Epithelial cell of proximal tubule (primary cell): ENCODE measurements around the gene CNOT1. TPM values are rescaled to one million over a fixed set of nuclear protein-coding genes. Genes with fewer than 3 reads are reported as not detected.

Experiments used
- DNase-seq: peaks from one replicate; pipeline ENCODE4 v3.0.0-alpha.2; 2011; ENCODE audit warnings: low read depth
- H3K4me3 ChIP-seq: 2 replicates; pipeline ENCODE4 v1.5.1; 2011; ENCODE audit warnings: low read depth, mild to moderate bottlenecking, low read length
- total RNA-seq: library from RNA; depleted of rRNA; stranded (reverse); fragments of >200 nt; gene quantifications from 2 replicates; pipeline ENCODE4 v1.2.3, GENCODE V29; 2015
- TF ChIP-seq, protein P1 (sequence below): conservative IDR thresholded peaks from 2 replicates; pipeline ENCODE4 v1.5.1; 2012; ENCODE audit warnings: low read depth, mild to moderate bottlenecking, low read length

The CNOT1 gene
- total RNA-seq, 1 donor from 2014 or later = 70.6 TPM

GRCh38 chr16:58651965-58652348, 22.3 kb upstream of the CNOT1 start:
- no peak overlapping the region for H3K4me3 ChIP-seq
- TF ChIP-seq, protein P1, sequence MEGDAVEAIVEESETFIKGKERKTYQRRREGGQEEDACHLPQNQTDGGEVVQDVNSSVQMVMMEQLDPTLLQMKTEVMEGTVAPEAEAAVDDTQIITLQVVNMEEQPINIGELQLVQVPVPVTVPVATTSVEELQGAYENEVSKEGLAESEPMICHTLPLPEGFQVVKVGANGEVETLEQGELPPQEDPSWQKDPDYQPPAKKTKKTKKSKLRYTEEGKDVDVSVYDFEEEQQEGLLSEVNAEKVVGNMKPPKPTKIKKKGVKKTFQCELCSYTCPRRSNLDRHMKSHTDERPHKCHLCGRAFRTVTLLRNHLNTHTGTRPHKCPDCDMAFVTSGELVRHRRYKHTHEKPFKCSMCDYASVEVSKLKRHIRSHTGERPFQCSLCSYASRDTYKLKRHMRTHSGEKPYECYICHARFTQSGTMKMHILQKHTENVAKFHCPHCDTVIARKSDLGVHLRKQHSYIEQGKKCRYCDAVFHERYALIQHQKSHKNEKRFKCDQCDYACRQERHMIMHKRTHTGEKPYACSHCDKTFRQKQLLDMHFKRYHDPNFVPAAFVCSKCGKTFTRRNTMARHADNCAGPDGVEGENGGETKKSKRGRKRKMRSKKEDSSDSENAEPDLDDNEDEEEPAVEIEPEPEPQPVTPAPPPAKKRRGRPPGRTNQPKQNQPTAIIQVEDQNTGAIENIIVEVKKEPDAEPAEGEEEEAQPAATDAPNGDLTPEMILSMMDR = no peak
- DNase-seq = no peak

GRCh38 chr16:58649707-58650106, 20.1 kb upstream of the CNOT1 start:
- DNase-seq = no peak
- H3K4me3 ChIP-seq = no peak overlapping the region
- TF ChIP-seq, protein P1 = no peak

- no peak for DNase-seq
- TF ChIP-seq, protein P1 = no peak
- no peak overlapping the region for H3K4me3 ChIP-seq
These were observed 17.5 kb upstream of the CNOT1 start for GRCh38 chr16:58647107-58647506.

DNA sequence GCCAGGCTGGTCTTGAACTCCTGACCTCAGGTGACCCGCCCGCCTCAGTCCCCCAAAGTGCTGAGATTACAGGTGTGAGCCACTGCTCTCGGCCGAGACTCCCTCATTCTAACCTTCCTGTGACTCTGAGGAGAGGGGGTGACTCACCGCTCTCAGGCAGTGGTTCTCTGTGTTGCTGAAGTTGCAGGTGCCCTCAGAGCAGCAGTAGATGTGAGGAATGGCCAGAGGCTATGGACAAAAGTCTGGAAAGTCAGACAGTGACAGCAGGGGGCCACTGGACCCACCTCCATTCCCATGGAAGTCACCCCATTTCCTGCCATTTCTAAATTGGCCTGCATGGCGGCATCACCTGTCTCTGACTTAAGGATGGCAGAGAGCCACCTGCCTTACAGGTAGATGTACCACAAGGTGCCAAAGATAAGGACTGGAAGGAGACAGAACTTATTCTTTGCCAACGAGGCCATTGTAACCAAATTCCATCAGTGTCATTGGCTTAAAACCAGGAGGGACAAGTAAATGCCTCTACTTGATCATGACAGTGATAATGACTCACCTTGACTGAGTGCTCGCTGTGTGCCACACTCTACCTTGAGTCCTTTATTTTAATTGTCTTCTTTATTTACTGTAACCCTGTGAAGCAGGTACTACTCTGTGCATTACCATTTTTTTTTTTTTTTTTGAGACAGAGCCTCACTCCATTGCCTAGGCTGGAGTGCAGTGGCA, 15.3 kb upstream of the CNOT1 start:
- H3K4me3 ChIP-seq = no peak overlapping the region
- no peak for DNase-seq
- TF ChIP-seq, protein P1 = no peak

DNA sequence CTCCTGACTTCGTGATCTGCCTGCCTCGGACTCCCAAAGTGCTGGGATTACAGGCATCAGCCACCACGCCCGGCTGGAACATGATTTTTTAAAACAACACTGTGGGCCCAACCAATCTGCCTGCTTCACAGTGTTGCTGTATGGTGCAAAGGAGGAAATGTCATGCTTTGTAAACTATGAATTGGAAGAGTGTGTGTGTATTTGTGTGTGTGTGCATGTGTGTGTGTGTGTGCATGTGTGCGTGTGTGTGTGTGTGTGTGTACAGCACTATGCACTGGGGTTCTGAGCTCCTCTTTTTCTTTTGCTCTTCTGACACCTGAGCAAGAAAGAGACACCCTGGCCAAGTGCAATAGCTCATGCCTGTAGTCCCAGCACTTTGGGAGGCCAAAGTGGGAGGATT, 14.5 kb upstream of the CNOT1 start:
- no peak overlapping the region for H3K4me3 ChIP-seq
- TF ChIP-seq, protein P1 = no peak
- DNase-seq = no peak

GRCh38 chr16:58640949-58641348, 11.3 kb upstream of the CNOT1 start:
- H3K4me3 ChIP-seq = no peak overlapping the region
- TF ChIP-seq, protein P1 = no peak
- no peak for DNase-seq

DNA sequence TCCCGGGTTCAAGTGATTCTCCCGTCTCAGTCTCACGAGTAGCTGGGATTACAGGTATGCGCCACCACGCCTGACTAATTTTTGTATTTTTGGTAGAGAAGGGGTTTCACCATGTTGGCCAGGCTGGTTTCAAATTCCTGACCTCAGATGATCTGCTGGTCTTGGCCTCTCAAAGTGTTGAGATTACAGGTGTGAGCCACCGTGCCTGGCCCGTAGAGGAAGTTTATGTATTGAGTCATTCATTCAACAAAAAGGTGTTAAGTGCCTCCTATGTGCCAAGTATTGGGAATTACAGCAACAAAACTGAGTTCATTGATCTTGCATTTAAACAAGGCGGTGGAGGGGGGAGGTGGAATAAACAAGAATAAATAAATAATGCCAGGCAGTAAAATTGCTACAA, 10.2 kb upstream of the CNOT1 start:
- no peak overlapping the region for H3K4me3 ChIP-seq
- TF ChIP-seq, protein P1 = no peak
- no peak for DNase-seq
